Measurements from ENCODE around the gene CUX1.

Gene CUX1

DNA sequence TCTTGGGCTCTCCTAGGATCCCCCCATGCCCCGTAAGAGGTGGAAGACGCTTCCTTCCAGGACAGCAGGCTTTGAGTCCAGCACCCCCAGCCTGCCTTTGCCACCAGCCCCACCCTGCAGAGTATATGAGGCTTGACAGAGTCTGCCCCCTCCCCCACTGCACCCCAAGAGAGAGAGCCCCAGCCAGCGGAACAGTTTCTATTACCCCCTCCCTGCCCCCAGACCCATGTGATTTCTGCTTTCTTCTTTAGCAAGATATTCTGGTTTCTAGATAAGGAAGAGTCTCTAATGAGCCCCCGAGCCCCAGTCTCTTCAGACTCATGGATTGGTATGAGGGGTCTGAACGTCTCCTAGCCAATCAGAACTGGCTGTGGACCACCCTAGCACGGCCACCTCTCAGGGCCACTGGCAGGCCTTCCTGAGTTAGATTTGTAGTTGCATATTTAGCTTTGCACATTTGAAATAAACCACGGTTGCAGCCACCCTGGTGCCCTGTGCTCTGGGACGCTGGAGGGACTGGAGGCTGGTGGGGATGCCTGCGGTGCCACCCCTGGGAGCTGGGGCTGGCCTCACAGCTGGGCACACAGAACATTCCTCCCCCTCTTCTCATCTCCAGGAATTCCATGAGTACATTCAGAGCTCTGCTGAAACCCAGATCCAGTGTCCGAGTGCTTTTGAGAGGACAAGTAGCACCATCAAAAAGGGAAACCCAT is 466.2 kb downstream of the CUX1 start:
- ATAC-seq, result no peak
- TF ChIP-seq PPARA (CRISPR knock-in tag; IDR thresholded peaks at IDR 0.05; ENCODE audit: borderline replicate concordance) (no peak), ZNF565 (CRISPR knock-in tag; conservative IDR thresholded peaks at IDR 0.05; ENCODE audit: low read depth) (no peak), ZFP3 (CRISPR knock-in tag; IDR thresholded peaks at IDR 0.05) (no peak), CSDC2 (CRISPR knock-in tag; IDR thresholded peaks at IDR 0.05) (no peak), ZFP30 (CRISPR knock-in tag; IDR thresholded peaks at IDR 0.05) (no peak), OSR1 (CRISPR knock-in tag; IDR thresholded peaks at IDR 0.05) (no peak), ZNF8 (CRISPR knock-in tag; IDR thresholded peaks at IDR 0.05) (no peak), ISL1 (CRISPR knock-in tag; IDR thresholded peaks at IDR 0.05) (no peak), GLIS3 (CRISPR knock-in tag; IDR thresholded peaks at IDR 0.05) (no peak), ESRRG (CRISPR knock-in tag; IDR thresholded peaks at IDR 0.05) (no peak), SNAI2 (CRISPR knock-in tag; IDR thresholded peaks at IDR 0.05) (no peak), TOX (CRISPR knock-in tag; IDR thresholded peaks at IDR 0.05; ENCODE audit: borderline replicate concordance) (no peak), RARB (CRISPR knock-in tag; IDR thresholded peaks at IDR 0.05) (no peak), BACH2 (CRISPR knock-in tag; IDR thresholded peaks at IDR 0.05; ENCODE audit: borderline replicate concordance) (no peak), ZC3H10 (CRISPR knock-in tag; IDR thresholded peaks at IDR 0.05) (no peak)
- TF ChIP-seq, protein P1, sequence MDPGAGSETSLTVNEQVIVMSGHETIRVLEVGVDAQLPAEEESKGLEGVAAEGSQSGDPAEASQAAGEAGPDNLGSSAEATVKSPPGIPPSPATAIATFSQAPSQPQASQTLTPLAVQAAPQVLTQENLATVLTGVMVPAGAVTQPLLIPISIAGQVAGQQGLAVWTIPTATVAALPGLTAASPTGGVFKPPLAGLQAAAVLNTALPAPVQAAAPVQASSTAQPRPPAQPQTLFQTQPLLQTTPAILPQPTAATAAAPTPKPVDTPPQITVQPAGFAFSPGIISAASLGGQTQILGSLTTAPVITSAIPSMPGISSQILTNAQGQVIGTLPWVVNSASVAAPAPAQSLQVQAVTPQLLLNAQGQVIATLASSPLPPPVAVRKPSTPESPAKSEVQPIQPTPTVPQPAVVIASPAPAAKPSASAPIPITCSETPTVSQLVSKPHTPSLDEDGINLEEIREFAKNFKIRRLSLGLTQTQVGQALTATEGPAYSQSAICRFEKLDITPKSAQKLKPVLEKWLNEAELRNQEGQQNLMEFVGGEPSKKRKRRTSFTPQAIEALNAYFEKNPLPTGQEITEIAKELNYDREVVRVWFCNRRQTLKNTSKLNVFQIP (CRISPR knock-in tag; IDR thresholded peaks at IDR 0.05; ENCODE audit: borderline replicate concordance, low read depth), result no peak
- TF ChIP-seq, protein P2, sequence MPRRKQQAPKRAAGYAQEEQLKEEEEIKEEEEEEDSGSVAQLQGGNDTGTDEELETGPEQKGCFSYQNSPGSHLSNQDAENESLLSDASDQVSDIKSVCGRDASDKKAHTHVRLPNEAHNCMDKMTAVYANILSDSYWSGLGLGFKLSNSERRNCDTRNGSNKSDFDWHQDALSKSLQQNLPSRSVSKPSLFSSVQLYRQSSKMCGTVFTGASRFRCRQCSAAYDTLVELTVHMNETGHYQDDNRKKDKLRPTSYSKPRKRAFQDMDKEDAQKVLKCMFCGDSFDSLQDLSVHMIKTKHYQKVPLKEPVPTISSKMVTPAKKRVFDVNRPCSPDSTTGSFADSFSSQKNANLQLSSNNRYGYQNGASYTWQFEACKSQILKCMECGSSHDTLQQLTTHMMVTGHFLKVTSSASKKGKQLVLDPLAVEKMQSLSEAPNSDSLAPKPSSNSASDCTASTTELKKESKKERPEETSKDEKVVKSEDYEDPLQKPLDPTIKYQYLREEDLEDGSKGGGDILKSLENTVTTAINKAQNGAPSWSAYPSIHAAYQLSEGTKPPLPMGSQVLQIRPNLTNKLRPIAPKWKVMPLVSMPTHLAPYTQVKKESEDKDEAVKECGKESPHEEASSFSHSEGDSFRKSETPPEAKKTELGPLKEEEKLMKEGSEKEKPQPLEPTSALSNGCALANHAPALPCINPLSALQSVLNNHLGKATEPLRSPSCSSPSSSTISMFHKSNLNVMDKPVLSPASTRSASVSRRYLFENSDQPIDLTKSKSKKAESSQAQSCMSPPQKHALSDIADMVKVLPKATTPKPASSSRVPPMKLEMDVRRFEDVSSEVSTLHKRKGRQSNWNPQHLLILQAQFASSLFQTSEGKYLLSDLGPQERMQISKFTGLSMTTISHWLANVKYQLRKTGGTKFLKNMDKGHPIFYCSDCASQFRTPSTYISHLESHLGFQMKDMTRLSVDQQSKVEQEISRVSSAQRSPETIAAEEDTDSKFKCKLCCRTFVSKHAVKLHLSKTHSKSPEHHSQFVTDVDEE (CRISPR knock-in tag; IDR thresholded peaks at IDR 0.05), result no peak
- TF ChIP-seq, protein P3, sequence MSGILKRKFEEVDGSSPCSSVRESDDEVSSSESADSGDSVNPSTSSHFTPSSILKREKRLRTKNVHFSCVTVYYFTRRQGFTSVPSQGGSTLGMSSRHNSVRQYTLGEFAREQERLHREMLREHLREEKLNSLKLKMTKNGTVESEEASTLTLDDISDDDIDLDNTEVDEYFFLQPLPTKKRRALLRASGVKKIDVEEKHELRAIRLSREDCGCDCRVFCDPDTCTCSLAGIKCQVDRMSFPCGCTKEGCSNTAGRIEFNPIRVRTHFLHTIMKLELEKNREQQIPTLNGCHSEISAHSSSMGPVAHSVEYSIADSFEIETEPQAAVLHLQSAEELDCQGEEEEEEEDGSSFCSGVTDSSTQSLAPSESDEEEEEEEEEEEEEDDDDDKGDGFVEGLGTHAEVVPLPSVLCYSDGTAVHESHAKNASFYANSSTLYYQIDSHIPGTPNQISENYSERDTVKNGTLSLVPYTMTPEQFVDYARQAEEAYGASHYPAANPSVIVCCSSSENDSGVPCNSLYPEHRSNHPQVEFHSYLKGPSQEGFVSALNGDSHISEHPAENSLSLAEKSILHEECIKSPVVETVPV (CRISPR knock-in tag; IDR thresholded peaks at IDR 0.05), result no peak
- TF ChIP-seq, protein P4, sequence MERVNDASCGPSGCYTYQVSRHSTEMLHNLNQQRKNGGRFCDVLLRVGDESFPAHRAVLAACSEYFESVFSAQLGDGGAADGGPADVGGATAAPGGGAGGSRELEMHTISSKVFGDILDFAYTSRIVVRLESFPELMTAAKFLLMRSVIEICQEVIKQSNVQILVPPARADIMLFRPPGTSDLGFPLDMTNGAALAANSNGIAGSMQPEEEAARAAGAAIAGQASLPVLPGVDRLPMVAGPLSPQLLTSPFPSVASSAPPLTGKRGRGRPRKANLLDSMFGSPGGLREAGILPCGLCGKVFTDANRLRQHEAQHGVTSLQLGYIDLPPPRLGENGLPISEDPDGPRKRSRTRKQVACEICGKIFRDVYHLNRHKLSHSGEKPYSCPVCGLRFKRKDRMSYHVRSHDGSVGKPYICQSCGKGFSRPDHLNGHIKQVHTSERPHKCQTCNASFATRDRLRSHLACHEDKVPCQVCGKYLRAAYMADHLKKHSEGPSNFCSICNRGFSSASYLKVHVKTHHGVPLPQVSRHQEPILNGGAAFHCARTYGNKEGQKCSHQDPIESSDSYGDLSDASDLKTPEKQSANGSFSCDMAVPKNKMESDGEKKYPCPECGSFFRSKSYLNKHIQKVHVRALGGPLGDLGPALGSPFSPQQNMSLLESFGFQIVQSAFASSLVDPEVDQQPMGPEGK (CRISPR knock-in tag; IDR thresholded peaks at IDR 0.05; ENCODE audit: borderline replicate concordance), result no peak

DNA sequence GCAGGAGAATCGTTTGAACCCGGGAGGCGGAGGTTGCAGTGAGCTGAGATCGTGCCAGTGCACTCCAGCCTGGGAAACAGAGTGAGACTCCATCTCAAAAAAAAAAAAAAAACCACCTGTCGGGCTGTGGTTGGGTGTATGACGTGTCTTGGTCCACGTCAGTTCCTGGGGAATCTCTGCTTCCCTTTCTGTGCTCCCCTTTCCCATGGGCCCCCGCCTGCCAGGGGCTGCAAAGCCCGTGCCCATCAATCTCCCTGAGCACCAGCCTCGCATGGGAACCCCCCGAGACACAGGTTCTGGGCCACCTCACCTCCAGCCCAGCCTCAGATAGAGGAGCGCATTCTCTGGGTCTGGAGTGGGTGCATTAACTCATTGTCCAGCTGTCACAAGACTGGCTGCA is 467.0 kb downstream of the CUX1 start:
- TF ChIP-seq, protein P1 (CRISPR knock-in tag; IDR thresholded peaks at IDR 0.05; ENCODE audit: borderline replicate concordance, low read depth), result no peak
- TF ChIP-seq ARNTL (CRISPR knock-in tag; IDR thresholded peaks at IDR 0.05; ENCODE audit: borderline replicate concordance, low read depth) (no peak), ZC3H10 (CRISPR knock-in tag; IDR thresholded peaks at IDR 0.05) (no peak), RARB (CRISPR knock-in tag; IDR thresholded peaks at IDR 0.05) (no peak)
- ATAC-seq, result no peak

DNA sequence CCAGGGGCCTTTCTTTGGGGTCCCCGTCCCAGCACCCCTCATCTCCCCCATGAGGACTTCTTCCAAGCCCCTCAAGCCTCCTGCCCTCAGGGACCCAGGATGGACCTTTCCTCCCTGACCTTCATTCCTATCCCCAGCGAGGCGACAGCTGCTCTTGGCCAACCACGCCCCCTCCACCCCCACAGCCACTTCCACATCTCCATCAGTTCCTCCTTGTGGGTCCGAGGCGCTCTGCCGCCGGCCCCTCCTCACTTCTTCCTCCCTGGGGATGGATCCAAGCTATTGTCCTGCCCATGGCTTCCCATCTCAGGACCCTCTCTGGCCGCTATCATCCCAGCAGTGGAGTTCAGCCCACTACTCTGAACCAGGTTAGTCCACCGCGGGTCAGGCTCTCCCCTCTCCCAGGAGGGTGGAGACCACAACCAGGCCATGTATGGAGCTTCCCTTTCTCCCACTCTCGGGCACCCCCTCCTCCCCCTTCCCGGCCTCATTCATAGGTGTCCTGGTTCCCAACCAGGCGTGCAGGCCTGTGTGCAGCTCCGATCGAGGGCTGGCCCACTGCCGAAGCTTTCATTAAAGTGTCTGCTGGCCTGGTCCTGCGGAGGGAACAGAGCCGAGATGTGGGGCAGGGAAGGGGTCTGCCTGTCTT is 467.6 kb downstream of the CUX1 start:
- no peak for ATAC-seq
- TF ChIP-seq, protein P4 (CRISPR knock-in tag; IDR thresholded peaks at IDR 0.05; ENCODE audit: borderline replicate concordance), result no peak
- TF ChIP-seq, protein P2 (CRISPR knock-in tag; IDR thresholded peaks at IDR 0.05), result no peak
- TF ChIP-seq BACH2 (CRISPR knock-in tag; IDR thresholded peaks at IDR 0.05; ENCODE audit: borderline replicate concordance) (no peak), SNAI2 (CRISPR knock-in tag; IDR thresholded peaks at IDR 0.05) (no peak), ZFP3 (CRISPR knock-in tag; IDR thresholded peaks at IDR 0.05) (no peak), ZNF8 (CRISPR knock-in tag; IDR thresholded peaks at IDR 0.05) (no peak), ESRRG (CRISPR knock-in tag; IDR thresholded peaks at IDR 0.05) (no peak), ISL1 (CRISPR knock-in tag; IDR thresholded peaks at IDR 0.05) (no peak), RARB (CRISPR knock-in tag; IDR thresholded peaks at IDR 0.05) (no peak), ZNF70 (CRISPR knock-in tag; IDR thresholded peaks at IDR 0.05) (no peak), TOX (CRISPR knock-in tag; IDR thresholded peaks at IDR 0.05; ENCODE audit: borderline replicate concordance) (no peak), GLIS3 (CRISPR knock-in tag; IDR thresholded peaks at IDR 0.05) (no peak)

All from SK-N-SH treated with all-trans-retinoic acid at 6 μM for 48 hours (cell line).